ENCODE data around the gene DDX20.

The DDX20 gene

DNA sequence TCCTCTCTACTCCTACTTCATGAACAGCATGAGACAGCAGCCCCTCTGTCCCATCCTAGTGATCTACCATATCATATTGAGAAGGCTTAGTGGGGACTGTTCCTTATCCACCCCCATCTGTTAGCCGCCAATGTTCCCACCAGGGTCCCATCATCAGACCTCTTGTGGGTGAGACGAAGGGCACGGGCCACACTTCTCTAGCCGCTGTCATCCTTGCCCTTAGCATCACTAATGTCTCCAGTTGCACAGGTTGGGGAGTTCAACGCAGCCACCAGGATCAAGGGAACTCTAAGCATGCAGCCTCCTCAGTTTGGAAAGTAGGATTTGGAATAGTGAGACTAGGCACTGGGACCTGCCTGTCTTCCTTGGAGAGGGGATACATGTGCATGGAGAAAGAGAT is 36.6 kb upstream of the DDX20 start:
- no peak for DNase-seq (ENCODE audit: low spot score)
- TF ChIP-seq, protein P1, sequence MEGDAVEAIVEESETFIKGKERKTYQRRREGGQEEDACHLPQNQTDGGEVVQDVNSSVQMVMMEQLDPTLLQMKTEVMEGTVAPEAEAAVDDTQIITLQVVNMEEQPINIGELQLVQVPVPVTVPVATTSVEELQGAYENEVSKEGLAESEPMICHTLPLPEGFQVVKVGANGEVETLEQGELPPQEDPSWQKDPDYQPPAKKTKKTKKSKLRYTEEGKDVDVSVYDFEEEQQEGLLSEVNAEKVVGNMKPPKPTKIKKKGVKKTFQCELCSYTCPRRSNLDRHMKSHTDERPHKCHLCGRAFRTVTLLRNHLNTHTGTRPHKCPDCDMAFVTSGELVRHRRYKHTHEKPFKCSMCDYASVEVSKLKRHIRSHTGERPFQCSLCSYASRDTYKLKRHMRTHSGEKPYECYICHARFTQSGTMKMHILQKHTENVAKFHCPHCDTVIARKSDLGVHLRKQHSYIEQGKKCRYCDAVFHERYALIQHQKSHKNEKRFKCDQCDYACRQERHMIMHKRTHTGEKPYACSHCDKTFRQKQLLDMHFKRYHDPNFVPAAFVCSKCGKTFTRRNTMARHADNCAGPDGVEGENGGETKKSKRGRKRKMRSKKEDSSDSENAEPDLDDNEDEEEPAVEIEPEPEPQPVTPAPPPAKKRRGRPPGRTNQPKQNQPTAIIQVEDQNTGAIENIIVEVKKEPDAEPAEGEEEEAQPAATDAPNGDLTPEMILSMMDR (IDR thresholded peaks at IDR 0.05; ENCODE audit: extremely low read depth, missing control alignments): no peak

DNA sequence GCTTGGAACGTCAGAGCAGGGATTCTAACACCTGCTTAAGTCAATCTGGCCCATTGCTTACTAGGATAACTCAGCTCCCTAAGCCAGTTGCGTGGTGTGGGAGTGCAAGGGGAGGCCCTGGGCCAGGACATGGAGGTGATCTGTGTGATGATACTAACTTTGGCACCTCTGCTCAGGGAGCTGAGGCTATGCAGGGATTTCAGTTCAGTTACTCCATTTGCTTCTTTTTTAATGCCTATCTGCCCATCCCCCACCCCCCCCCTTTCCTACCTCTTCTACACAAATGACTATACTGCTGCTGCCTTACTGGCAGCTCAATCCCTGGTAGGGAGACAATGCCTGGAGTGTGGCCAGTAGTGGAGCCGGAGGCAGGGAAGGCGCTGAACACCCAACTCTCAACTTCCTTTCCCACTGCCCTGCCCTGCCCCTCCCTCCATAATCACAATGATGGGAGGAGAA is 36.0 kb upstream of the DDX20 start:
- DNase-seq (ENCODE audit: low spot score): no peak
- TF ChIP-seq, protein P1 (IDR thresholded peaks at IDR 0.05; ENCODE audit: extremely low read depth, missing control alignments): no peak

DNA sequence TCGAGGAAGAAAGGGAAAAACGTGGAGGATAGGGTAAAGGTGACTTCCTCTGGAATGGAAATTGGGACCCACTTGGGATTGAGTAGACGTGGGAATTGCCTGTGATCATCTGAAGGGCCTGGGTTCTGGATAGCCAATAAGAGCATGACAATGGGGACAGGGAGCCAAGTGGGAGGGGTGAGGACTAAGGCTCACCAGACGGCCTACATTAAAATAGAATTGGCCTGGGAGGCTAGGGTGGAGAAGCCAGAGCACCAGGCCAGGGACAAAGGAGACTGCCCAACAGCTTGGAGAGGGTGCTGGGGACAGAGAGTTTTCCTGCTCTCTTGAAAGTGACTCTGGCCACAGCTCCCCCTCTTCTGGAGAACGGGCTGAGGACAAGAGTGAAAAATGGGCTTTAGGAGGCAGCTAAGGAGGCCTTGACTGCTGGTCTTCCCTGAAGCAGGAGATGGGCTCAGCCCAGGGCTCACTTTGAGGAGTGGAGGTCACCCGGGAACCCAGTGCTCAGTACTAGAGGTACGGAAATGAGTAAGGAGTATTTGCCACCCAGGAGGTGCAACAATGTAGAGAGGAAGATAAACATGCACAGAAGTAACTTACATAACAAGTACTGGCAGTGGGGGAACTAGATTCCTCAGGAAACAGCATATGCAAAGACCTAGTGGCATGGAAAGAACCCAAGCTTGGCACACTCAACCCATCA is 35.3 kb upstream of the DDX20 start:
- TF ChIP-seq, protein P1 (IDR thresholded peaks at IDR 0.05; ENCODE audit: extremely low read depth, missing control alignments): no peak
- no peak for DNase-seq (ENCODE audit: low spot score)

DNA sequence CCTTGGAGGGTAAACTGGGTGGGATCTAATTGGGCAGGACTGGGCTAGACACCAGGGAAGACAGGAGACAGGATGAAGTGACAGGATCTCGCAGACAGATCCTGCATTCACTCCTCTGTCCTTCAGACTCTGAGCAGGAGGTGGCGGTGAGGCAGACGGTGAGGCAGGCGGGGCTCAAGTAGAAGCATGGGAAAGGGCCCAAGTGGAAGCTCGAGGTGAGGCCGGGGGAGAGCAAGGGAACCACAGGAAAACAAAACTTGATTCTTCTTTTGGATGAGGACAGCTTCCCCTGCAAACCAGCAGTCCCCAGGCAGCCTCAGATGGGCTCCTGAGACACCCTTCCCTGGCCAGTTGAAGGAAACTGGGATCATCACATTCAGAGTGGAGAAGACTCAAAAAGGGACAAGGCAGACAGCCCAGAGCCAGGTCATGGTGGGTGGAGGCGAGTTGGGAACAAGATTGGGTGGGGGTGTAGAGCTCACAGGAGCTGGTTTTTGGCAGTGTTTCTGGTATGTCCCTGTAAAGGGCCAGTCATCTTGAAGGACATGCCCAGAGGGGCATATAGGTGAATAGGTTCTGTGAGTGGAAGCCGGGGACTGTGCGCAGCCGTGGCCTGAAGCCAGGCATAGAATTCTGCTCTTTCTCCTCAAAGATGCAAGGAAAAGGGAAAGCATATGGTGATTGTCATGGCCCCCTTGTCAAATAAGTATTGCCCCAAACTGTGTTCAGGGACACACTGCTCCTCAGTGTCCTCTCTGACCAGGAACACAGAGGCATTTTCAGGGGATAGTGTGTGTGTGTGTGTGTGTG is 34.5 kb upstream of the DDX20 start:
- DNase-seq (ENCODE audit: low spot score): no peak
- TF ChIP-seq, protein P1 (IDR thresholded peaks at IDR 0.05; ENCODE audit: extremely low read depth, missing control alignments): no peak

DNA sequence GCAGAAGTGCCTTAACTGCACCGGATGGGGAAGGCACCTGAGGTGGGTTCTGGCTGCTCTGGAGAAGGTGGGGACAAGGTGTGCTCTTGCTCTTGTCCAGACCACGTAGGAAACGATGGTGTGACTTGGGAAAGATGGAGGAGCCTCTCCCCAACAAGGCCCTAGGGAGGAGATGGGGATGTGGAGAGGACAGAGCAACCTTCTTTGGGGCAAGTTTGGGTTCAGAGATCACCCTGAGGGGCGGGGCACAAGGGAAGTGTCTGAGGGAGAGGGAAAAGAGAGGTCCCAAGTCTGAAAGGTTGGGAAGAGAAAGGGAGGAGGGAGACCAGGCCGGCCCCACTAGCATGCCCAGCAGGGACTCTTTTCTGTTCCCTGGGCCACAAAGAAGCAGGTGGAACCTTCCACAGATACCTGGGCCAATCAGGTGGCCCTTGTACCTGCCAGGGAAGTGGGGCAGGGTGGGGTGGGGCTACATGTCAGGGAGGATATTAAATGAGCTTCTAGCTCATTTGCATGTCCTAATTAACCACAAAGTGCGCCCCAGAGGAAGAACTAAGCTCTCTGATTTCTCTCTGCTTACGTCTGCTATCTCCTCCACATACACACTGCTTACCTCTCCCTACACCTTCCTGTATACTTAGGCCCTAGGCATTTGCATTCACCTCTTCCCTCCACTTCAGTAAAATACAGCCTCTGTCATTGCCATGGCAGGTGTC is 32.5 kb upstream of the DDX20 start:
- no peak for DNase-seq (ENCODE audit: low spot score)
- TF ChIP-seq, protein P1 (IDR thresholded peaks at IDR 0.05; ENCODE audit: extremely low read depth, missing control alignments): no peak

DNA sequence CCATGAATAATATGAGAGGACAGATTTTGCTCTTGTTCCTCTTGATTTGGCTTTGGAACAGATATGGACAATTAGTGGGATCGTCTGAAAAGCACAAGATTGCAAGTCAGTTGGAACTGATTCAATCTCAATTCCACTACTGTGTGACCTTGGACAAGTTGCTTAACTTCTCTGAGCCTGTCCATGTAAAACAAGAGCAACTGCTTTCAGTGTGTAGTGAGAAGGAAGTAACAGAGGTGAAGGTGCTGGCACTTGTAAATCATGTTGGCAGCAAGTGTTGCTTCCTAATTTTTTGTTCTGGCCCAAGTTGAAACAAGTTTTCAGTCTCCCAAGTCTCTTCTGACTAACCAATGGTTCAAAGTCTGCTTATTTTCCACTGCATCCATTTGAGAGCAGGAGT is 31.8 kb upstream of the DDX20 start:
- TF ChIP-seq, protein P1 (IDR thresholded peaks at IDR 0.05; ENCODE audit: extremely low read depth, missing control alignments): no peak

DNA sequence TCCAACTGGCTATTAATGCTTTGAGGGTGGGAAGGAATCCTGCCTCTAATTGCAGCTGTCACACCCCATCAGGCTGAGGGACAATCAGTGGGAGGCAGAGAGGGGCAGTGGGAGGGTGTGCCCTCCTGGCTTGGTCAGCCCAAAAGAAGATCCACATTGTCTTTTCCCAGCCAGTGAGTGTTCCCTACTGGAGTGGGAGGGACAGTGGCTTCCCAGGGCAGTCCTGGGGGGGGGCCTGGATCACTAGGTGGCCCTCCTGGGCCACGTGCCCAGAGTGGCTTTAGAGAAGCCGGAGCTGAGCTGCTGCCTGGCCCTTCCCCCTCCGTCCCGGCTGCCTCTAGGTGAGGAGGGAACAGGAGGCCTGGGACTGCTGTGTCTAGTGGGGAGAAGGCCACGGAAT is 30.5 kb upstream of the DDX20 start:
- TF ChIP-seq, protein P1 (IDR thresholded peaks at IDR 0.05; ENCODE audit: extremely low read depth, missing control alignments): no peak
- DNase-seq (ENCODE audit: low spot score): no peak

More for the DNA sequence above, 31.8 kb upstream of the DDX20 start:
- no peak for DNase-seq (ENCODE audit: low spot score)

Data from GM20000 (cell line).